ENCODE data around the gene PDAP1.
"Not testable (repeated sequence)": the region's sequence is repeated elsewhere in the genome, so short reads cannot be mapped to it uniquely, and the experiment has no call there.

The PDAP1 gene

GRCh38 chr7:99424932-99425730 lies 16.7 kb upstream of the PDAP1 start:
- DNase-seq: no peak

DNA sequence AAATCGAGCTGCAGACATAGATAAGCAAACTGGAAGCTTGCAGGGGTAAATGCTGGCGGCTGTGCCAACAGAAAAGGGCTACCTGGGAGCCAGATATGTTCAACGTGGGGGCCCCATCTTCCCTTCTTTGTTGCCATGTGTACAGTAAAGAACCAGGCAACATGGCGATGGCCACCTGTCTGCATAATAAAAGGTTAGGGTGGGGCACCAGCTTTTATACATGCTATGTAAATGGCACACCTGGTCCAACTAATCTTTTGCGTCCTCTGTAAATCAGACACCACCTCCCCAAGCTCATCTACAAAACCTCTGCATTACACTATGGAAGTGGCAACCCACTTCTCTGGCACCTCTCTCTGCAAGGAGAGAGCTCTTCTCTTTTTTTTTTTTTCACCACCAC lies 14.2 kb upstream of the PDAP1 start:
- DNase-seq: no peak

DNA sequence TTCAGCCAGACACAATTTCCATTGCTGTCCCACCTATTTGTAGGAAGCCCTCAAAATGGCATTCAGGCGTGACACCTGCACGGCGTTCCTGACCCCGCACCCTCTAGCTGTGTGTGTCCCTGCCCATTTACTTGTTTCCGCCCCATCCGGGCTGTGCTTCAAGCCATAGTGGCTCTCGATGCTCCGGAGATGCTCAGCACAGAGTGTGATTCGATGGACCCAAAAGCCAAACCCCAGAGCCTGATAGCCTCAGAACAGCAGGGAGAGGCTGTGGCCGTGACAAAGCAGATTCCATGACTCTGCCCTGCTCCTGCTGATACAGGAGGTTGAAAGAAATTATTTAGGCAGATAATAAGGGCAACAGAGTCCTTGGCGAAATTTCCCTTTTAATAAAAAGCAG lies 13.8 kb upstream of the PDAP1 start:
- DNase-seq: no peak

DNA sequence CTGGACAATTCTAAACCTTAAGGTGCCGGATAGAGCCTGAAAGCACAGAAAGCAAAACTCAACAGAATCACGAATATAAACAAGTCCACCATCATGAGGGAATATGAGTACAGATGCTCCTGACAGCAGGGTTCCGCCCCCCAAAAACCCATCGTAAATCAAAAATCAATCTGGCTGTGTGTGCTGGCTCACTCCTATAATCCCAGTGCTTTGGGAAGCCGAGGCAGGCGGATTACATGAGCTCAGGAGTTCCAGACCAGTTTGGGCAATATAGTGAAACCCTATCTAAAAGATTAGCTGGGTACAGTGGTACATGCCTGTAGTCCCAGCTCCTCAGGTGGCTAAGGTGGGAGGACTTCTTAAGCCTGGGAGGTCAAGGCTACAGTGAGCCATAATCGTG lies 12.6 kb upstream of the PDAP1 start:
- no peak for DNase-seq

- no peak for DNase-seq
These were observed 11.8 kb upstream of the PDAP1 start for GRCh38 chr7:99420213-99420612.

- no peak for DNase-seq
These were observed 11.1 kb upstream of the PDAP1 start for GRCh38 chr7:99419323-99420021.

DNA sequence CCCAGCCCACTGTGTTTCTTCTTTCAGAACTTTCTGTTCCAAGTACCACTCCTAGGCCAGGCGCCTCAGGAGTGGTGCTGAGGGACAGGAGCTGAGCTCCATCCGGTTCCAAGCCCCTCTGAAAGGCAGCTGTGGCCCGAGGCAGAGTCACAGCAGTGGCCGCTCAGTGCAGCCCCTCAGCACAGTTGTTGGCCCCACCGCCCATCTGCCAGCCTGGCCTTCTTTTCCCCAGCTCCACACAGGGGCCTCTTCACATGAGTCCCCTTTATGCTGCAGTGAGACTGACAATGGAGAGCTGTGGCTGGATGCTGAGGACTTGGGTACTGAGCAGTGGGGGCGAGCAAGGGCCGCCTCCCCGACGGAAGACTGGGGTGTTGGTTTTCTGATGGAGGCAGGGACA lies 9.9 kb upstream of the PDAP1 start:
- DNase-seq: no peak

DNA sequence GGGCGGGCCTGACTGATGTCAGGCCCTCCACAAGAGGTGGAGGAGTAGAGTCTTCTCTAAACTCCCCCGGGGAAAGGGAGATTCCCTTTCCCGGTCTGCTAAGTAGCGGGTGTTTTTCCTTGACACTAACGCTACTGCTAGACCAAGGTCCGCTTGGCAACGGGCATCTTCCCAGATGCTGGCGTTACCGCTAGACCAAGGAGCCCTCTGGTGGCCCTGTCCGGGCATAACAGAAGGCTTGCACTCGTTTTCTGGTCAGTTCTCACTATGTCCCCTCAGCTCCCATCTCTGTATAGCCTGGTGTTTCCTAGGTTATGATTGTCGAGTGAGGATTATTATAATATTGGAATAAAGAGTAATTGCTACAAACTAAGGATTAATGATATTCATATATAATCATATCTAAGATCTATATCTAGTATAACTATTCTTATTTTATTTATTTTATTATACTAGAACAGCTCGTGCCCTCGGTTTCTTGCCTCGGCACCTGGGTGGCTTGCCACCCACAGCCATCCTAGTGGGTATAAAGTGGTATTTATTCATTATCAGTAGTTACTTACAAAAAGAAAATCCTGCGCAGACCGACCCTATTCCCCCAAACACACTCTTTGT lies 7.2 kb upstream of the PDAP1 start:
- DNase-seq: not testable (repeated sequence)

DNA sequence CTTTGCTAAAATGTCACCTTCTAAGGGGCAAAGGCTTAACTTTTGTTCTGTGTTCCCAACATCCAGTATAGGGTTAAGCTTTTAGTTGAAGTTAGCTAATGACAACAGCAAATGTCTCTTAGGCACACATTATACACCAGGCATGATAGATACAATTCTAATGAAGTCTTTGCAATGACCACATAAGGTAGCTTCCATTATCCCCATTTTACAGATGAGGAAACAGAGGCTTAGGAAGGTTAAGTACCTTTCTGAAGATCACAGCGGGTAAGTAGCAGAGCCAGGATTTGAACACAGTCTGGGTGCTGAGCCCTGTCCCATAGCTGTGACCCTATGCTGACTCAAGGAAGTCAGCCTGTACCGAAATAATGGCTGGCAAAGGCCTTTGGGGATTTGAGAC lies 2.2 kb upstream of the PDAP1 start:
- DNase-seq: no peak

- no peak for DNase-seq
These were observed 1.4 kb upstream of the PDAP1 start for GRCh38 chr7:99409806-99410205.

GRCh38 chr7:99409192-99409572 lies 785 bp upstream of the PDAP1 start:
- no peak for DNase-seq

- no peak for DNase-seq
These were observed 472 bp downstream of the PDAP1 start for GRCh38 chr7:99407872-99408378.

- no peak for DNase-seq
These were observed 1.8 kb downstream of the PDAP1 start for GRCh38 chr7:99406557-99406956.

DNA sequence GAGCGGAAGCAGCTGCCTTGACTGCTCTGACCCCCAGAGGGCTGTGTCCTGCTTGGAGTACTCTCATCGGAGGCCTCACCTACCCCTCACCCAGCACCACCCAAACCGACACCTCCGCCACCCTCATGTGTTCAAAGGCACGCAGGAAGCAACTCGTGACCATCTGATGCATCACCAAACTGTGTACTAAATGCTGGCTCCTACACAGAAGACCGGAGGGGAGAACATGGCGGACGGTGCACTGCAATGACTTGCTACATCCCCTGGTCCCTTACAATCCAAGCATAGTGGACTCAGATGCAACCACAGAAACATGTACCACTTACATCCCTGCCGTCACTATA lies 3.4 kb downstream of the PDAP1 start:
- no peak for DNase-seq

DNA sequence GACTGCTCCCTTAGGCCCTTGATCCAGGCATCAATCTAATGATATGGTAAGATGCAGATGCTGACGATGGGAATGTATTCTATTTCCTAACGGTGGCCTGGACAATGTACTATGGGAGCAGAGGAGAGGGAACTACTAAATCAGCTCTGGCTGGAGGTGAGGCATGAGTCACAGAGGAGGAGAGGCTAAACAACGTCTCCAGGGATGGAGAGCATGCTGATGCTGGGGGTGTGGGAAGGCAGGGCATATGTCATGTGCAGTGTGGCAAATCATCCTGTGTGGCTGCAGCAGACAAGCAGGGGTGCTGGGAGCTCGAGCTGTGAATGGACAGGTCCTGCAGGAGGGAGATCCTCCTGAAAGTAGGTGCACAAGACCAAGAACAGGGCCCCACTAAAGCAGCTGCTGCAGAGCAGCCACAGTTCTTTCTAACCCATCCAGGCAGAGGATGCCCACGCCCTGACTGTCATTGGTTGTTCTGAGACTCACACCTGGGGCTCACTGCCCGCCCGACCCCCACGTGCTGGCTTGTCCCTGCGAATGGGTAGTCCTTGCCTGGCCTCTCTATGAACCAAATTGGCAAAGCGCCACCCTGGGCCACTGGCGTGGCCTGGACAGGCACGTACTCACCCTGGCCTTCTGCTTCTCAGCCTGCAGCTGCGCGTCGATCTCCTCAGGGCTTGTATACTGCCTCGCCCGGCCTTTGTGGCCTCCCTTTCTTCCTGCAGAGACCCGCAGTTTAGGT lies 4.0 kb downstream of the PDAP1 start:
- DNase-seq: no peak

GRCh38 chr7:99403764-99404163 lies 4.6 kb downstream of the PDAP1 start:
- no peak for DNase-seq

GRCh38 chr7:99402854-99403253 lies 5.5 kb downstream of the PDAP1 start:
- DNase-seq: no peak

- DNase-seq: no peak
These were observed 8.8 kb downstream of the PDAP1 start for GRCh38 chr7:99399597-99399996.

DNA sequence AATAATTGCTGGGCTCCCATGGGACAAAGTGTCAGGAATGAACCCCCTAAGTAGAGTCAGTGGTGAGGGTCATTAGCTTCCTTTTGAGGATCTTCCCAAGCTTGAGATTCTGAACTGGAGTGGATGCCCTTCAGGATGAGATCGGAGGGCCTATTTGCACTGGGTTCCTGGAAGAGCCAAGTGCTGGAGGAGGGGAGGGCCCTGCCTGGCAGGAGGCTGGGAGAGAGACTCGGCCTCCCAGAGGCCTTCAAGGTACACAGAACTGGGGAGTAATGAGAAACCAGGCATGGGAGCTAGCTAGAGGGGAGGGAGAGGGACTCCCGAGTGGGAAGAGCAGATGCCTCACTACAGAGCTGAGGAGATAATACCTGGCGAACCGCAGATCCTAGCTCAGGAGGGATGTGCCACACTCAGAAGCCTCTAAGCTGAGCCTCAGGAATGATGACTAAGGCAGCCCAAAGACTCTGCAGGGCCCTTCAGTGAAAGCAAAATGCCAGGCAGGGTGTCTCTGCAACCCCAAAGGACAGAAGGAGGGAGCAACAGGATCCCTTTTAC lies 9.4 kb downstream of the PDAP1 start:
- no peak for DNase-seq

- no peak for DNase-seq
These were observed 11.0 kb downstream of the PDAP1 start for GRCh38 chr7:99397297-99397983.

DNA sequence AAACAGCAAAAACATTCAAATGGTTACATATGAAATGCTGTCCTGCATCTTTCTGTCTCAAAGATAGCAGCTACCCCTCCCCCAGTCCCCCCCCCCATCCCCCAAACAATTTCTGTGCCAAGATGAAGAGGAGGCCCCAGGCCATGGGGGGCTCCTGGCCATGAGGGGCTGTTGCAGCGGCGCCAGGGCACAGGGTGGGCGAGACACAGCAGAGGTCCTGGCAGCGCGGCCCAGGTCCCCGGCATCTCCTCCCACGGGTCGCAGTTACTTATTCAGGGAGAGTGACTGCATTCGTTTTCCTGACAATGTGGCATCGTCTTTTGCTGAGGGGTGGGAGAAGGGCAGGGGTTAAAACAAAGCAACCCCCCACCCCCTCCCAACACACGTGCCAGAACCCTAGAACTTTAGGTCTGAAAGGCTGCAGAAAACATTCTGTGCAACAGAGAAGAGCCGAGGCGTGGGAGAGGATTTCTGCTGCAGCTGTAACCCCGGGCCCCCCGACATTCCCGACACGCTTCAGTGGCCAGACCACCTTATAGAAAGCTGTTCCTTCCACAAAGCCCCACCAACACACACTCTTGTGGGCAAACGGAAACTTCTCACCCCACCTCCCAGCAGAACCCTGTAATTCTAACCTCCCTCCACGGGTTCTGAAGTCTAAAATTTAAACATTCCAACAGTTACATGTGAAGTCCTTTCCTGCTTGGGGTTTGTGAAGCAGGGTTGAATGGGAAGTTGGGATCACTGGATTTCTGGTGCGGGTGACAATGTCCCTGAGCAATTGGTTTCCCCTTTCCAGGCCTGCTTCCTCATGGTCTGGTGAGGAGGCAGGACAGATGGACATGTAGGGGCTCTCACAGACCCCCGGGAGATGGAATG lies 11.7 kb downstream of the PDAP1 start:
- DNase-seq: no peak

All from NCI-H1694 (cell line).